LNCaP clone FGC (cell line): ENCODE data around the gene VEZF1.
A peak's percentile ranks its signal among the peaks of the same experiment; 100 is the strongest.

Experiments used
- DNase-seq: peaks from one replicate; pipeline ENCODE4 v3.0.0-alpha.2; 2011; ENCODE audit warnings: low read depth
- H3K4me3 ChIP-seq: 2 replicates; pipeline ENCODE4 v1.5.1; 2011; ENCODE audit warnings: mild to moderate bottlenecking, low read depth, low read length, control low read depth
- CTCF ChIP-seq: IDR thresholded peaks from 2 replicates; pipeline ENCODE4 v1.5.1; 2012; ENCODE audit warnings: mild to moderate bottlenecking; ENCODE audit not compliant: control insufficient read depth, insufficient read depth; ENCODE audit errors: extremely low read depth

VEZF1 gene

GRCh38 chr17:58004060-58004459 is 16.0 kb upstream of the VEZF1 start:
- no peak for DNase-seq
- no peak for TF ChIP-seq CTCF
- no peak overlapping the region for H3K4me3 ChIP-seq

GRCh38 chr17:58002973-58003372 is 14.9 kb upstream of the VEZF1 start:
- DNase-seq, result no peak
- no peak for TF ChIP-seq CTCF
- H3K4me3 ChIP-seq, result no peak overlapping the region

- DNase-seq, result no peak
- no peak for TF ChIP-seq CTCF
- no peak overlapping the region for H3K4me3 ChIP-seq
These were observed 14.3 kb upstream of the VEZF1 start for GRCh38 chr17:58002154-58002948.

GRCh38 chr17:58001461-58002124 is 13.5 kb upstream of the VEZF1 start:
- no peak overlapping the region for H3K4me3 ChIP-seq
- DNase-seq, result no peak
- no peak for TF ChIP-seq CTCF

DNA sequence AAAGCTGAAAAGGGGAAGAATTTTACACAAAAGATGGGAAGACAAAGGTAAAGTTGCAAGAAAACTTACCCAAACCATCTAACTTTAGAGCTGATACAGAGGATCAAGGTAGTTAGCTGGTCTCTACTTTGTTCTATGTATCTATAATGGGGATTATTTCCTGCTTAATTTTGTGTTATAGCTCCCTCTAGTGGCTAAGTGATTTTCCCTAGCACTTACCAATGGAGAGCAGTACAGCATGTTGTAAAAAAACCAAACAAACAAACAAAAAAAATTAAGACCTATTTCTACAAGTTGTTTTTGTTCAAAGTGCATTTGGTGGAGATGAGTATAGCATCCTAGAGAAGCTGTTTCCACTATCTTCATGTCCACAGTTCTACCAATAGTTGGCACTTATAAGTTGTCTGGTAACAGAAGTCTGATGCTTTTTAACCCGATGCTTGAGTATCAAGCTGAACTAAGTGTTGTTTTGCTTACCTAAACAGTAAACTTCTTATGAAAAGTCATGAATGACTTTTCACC is 11.5 kb upstream of the VEZF1 start:
- peak; percentile 68 for TF ChIP-seq CTCF
- H3K4me3 ChIP-seq, result no peak overlapping the region
- peak; percentile 54 for DNase-seq

DNA sequence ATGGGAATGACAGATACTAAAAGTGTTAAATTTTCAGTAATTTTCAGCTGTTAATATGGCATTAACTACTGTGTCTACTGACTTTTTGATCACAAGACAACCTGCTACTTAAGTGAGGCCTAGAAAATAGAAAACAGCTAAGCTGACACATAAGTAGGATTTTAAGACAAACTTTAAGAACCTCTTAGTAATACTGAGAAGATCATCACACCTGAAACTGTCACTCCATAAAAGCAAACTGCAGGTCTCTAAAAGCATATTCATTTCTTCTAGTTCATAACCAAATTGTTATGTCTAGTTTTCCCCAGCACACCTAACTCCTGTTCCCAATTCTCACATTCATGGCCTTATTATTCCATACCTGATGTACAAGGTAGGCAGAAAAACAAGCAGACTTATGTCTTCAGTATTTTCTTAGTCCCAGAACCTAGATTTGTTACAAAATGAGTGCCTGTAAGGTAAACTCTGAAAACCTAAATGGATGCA is 11.0 kb upstream of the VEZF1 start:
- no peak overlapping the region for H3K4me3 ChIP-seq
- no peak for DNase-seq
- no peak for TF ChIP-seq CTCF
